GM12878 (cell line): ENCODE data around the gene SMG6. TPM values are rescaled to one million over a fixed set of nuclear protein-coding genes. Genes with fewer than 3 reads are reported as not detected.

Source experiments
- ATAC-seq: fragments of 200-7000 bp; cut with Tn5 transposase; 3 replicates; pipeline ENCODE4 v1.9.1; 2020; ENCODE audit warnings: mild to moderate bottlenecking, moderate library complexity
- BruUV-seq: library from RNA; stranded (reverse); fragments of 400-500 nt; replicated peaks from 2 replicates; lab custom pipeline; 2021; lab: Mats Ljungman, UMichigan
- CTCF ChIA-PET: fragments of 300-600 bp; sonication (Branson Sonifier 250); formaldehyde crosslinking; extraction: SDS; loops from one replicate; lab custom pipeline; 2021; ENCODE audit warnings: inconsistent platforms; lab: Yijun Ruan, JAX
- POLR2A ChIA-PET: fragments of 350-600 bp; formaldehyde crosslinking; extraction: SDS; loops from one replicate; lab custom pipeline; 2021; ENCODE audit warnings: inconsistent platforms; lab: Charles Lee
- RAD21 ChIA-PET: fragments of 300-600 bp; sonication (Branson Sonifier 250); formaldehyde crosslinking; loops from one replicate; lab custom pipeline; 2023; ENCODE audit warnings: antibody characterized with exemption; ENCODE audit not compliant: unreplicated experiment; lab: Charles Lee
- SMC1A ChIA-PET: fragments of 300-600 bp; sonication (Branson Sonifier 250); formaldehyde crosslinking; loops from one replicate; lab custom pipeline; 2023; ENCODE audit not compliant: unreplicated experiment, uncharacterized antibody; lab: Charles Lee
- DNase-seq: peaks from one replicate; pipeline ENCODE4 v3.0.0-alpha.2; 2011; ENCODE audit warnings: low read depth, low spot score
- FAIRE-seq: peaks from 3 replicates; lab custom pipeline; 2011; peaks lifted over from hg19 to GRCh38; lab: Jason Lieb, UNC
- H2AFZ ChIP-seq: 2 replicates; pipeline ENCODE4 v1.6.0; 2011; ENCODE audit warnings: low read depth, low read length, control low read depth; ENCODE audit not compliant: control insufficient read depth
- H3K27ac ChIP-seq: 2 replicates; pipeline ENCODE4 v1.5.1; 2011; ENCODE audit warnings: control low read depth; ENCODE audit not compliant: control insufficient read depth, insufficient read depth
- H3K27me3 ChIP-seq, 2 experiments: replicated peaks in 1 of 2; 2 replicates each; pipeline versions ENCODE4 v1.6.0 to v1.6.1; 2011; ENCODE audit warnings: low read length in 1 of 2; ENCODE audit not compliant: control insufficient read depth in 2 of 2, insufficient read depth in 2 of 2
- H3K36me3 ChIP-seq, 2 experiments: 2 replicates each; pipeline ENCODE4 v1.5.1; 2011; ENCODE audit warnings: low read length in 1 of 2; ENCODE audit not compliant: control insufficient read depth in 2 of 2, insufficient read depth in 2 of 2
- H3K4me1 ChIP-seq: 2 replicates; pipeline ENCODE4 v1.6.1; 2011; ENCODE audit warnings: mild to moderate bottlenecking, low read length, moderate library complexity, mixed read lengths; ENCODE audit not compliant: control insufficient read depth, insufficient read depth
- H3K4me2 ChIP-seq: 2 replicates; pipeline ENCODE4 v1.6.0; 2011; ENCODE audit warnings: control low read depth; ENCODE audit not compliant: control insufficient read depth, insufficient read depth
- H3K4me3 ChIP-seq: fragments of 200-600 bp; sonication (generic); 2 replicates; pipeline ENCODE4 v1.5.1; 2016
- H3K79me2 ChIP-seq: 2 replicates; pipeline ENCODE4 v1.6.0; 2011; ENCODE audit warnings: low read length; ENCODE audit not compliant: control insufficient read depth, insufficient read depth
- H3K9ac ChIP-seq: 2 replicates; pipeline ENCODE4 v1.8.0; 2011; ENCODE audit warnings: low read length, control low read depth, mixed read lengths; ENCODE audit not compliant: control insufficient read depth, insufficient read depth
- H3K9me3 ChIP-seq: replicated peaks from 3 replicates; pipeline ENCODE4 v1.5.1; 2011; ENCODE audit warnings: mild to moderate bottlenecking, low read length; ENCODE audit not compliant: control insufficient read depth, insufficient read depth
- H4K20me1 ChIP-seq: 2 replicates; pipeline ENCODE4 v1.6.0; 2011; ENCODE audit not compliant: control insufficient read depth, insufficient read depth
- ASH2L ChIP-seq: fragments of 300-600, 200-600 bp; sonication (generic); IDR thresholded peaks from 2 replicates; pipeline ENCODE4 v1.6.1; 2017; ENCODE audit warnings: low read depth, mild to moderate bottlenecking, borderline replicate concordance
- ATF3 ChIP-seq: IDR thresholded peaks from 2 replicates; pipeline ENCODE4 v1.6.1; 2011; ENCODE audit warnings: low read depth, mild to moderate bottlenecking, low read length, moderate library complexity, borderline replicate concordance; ENCODE audit errors: extremely low read depth
- CHD1 ChIP-seq: IDR thresholded peaks from 2 replicates; pipeline ENCODE4 v1.6.1; 2012; ENCODE audit warnings: low read depth, low read length, improper control_type of control experiment
- CREM ChIP-seq: IDR thresholded peaks from 2 replicates; pipeline ENCODE4 v1.6.1; 2014; ENCODE audit warnings: antibody characterized with exemption, low read depth
- EZH2 ChIP-seq: IDR thresholded peaks from 2 replicates; pipeline ENCODE4 v1.6.1; 2012; ENCODE audit warnings: low read depth, mild to moderate bottlenecking, control low read depth, inconsistent platforms, low read length, borderline replicate concordance; ENCODE audit not compliant: control insufficient read depth
- IKZF2 ChIP-seq, 2 experiments: fragments of 450-650 bp; IDR thresholded peaks; 2 replicates each; pipeline ENCODE4 v1.6.1; 2017; ENCODE audit warnings: mild to moderate bottlenecking in 2 of 2, moderate library complexity in 2 of 2
- IRF4 ChIP-seq: IDR thresholded peaks from 2 replicates; pipeline ENCODE4 v1.6.1; 2011; ENCODE audit warnings: low read depth, low read length
- JUNB ChIP-seq: IDR thresholded peaks from 2 replicates; pipeline ENCODE4 v1.6.1; 2016; ENCODE audit warnings: antibody characterized with exemption, mild to moderate bottlenecking
- KDM1A ChIP-seq: fragments of 200-600 bp; sonication (generic); IDR thresholded peaks from 2 replicates; pipeline ENCODE4 v1.6.1; 2016; ENCODE audit warnings: borderline replicate concordance
- MYC ChIP-seq: IDR thresholded peaks from 2 replicates; pipeline ENCODE4 v1.6.1; 2011; ENCODE audit warnings: mild to moderate bottlenecking, low read length, moderate library complexity, inconsistent platforms; ENCODE audit not compliant: insufficient read depth, insufficient replicate concordance, insufficient read length, severe bottlenecking
- NR2C2 ChIP-seq: IDR thresholded peaks from 2 replicates; pipeline ENCODE4 v1.6.1; 2011; ENCODE audit warnings: borderline replicate concordance, low read depth; ENCODE audit not compliant: control insufficient read depth, insufficient read length
- PAX5 ChIP-seq: IDR thresholded peaks from 2 replicates; pipeline ENCODE4 v1.6.1; 2011; ENCODE audit warnings: low read depth, low read length, borderline replicate concordance
- PAX8 ChIP-seq: fragments of 450-650 bp; IDR thresholded peaks from 2 replicates; pipeline ENCODE4 v1.6.1; 2017; ENCODE audit warnings: mild to moderate bottlenecking, moderate library complexity
- RCOR1 ChIP-seq: conservative IDR thresholded peaks from 2 replicates; pipeline ENCODE4 v1.6.1; 2012; ENCODE audit warnings: low read depth, low read length, improper control_type of control experiment
- RUNX3 ChIP-seq: IDR thresholded peaks from 2 replicates; pipeline ENCODE4 v1.6.1; 2012; ENCODE audit warnings: low read length, inconsistent platforms
- SRF ChIP-seq, 2 experiments: IDR thresholded peaks; 2 replicates each; pipeline ENCODE4 v1.6.1; 2011; ENCODE audit warnings: low read depth in 2 of 2, low read length in 2 of 2, mild to moderate bottlenecking in 1 of 2, moderate library complexity in 1 of 2
- ZNF622 ChIP-seq: fragments of 450-650 bp; IDR thresholded peaks from 2 replicates; pipeline ENCODE4 v1.6.1; 2017; ENCODE audit warnings: mild to moderate bottlenecking, inconsistent platforms
- WGBS: methylation state at CpG from one replicate; pipeline ENCODE4 v1.1.6; 2016; ENCODE audit warnings: low lambda C conversion rate; ENCODE audit not compliant: insufficient replicate concordance, insufficient coverage; ENCODE audit errors: missing lambda C conversion rate; 5-methylcytosine and 5-hydroxymethylcytosine counted together
- in situ Hi-C: fragments of 300-500 bp; cut with MboI; formaldehyde crosslinking; loops from 9 replicates; pipeline ENCODE4 v1.14.3; 2018; ENCODE audit warnings: mixed read lengths
- intact Hi-C: fragments of 100-400 bp; cut with micrococcal nuclease; formaldehyde crosslinking; loops from one replicate; pipeline ENCODE4 v1.14.2; 2022; ENCODE audit not compliant: unreplicated experiment
- polyA plus RNA-seq, 11 experiments: library from polyadenylated mRNA; depleted of rRNA in 4 of 11; unstranded in 6 of 11; stranded (reverse) in 5 of 11; fragments of >200 nt; fragmentation: Nextera tagmentation in 4 of 11; fragmentation: Illumina TruSeq in 1 of 11; extraction: Ambion mirVana in 4 of 11; extraction: Trizol in 1 of 11; gene quantifications; 1 replicate in 1 of 11; 2 replicates in 10 of 11; pipeline versions ENCODE4 v1.2.1 to v1.2.3, GENCODE V29; 2011 to 2016; ENCODE audit warnings: inconsistent platforms in 2 of 11, missing spikeins in 2 of 11, low read depth in 1 of 11
- total RNA-seq, 4 experiments: library from RNA; depleted of rRNA in 3 of 4; stranded (reverse); fragments of >200 nt in 3 of 4; fragmentation: Illumina TruSeq in 1 of 4; extraction: Trizol in 1 of 4; gene quantifications; 2 replicates each; pipeline versions ENCODE4 v1.2.1 to v1.2.3, GENCODE V29; 2013 to 2021

The SMG6 gene
- total and polyA plus RNA-seq, 10 of the 15 experiments (the other 5 are each of a cell fraction or from before 2014, with no cell fraction given) = 0.58 to 28.7 (median 15.7) TPM

GRCh38 chr17:2237521-2237921 lies 66.1 kb downstream of the SMG6 start:
- Histone ChIP-seq H4K20me1 (no peaks in the 10 kb centered on the region), H3K9ac (peak overlapping the region; percentile 91), H3K4me2 (peak overlapping the region; percentile 92), H3K79me2 (peaks cover 29% of the 10 kb centered on the region), H3K4me1 (peaks cover 53% of the 10 kb centered on the region), H2AFZ (no peak overlapping the region), H3K4me3 (0 out of 2 replicates have a peak overlapping the region, but pooled peaks have one; percentile 45), H3K27ac (peak overlapping the region; percentile 99), H3K9me3 (no peaks in the 10 kb centered on the region), H3K36me3 (peaks cover 7 to 18% of the 10 kb centered on the region in 2 experiments; a peak in 3 of 4 replicates), H3K27me3 (no peaks in the 10 kb centered on the region)
- 90% methylated on average over 5 of the region's 5 CpGs for WGBS
- in situ Hi-C loops = no loop called here
- no TSS peak for BruUV-seq
- SMC1A ChIA-PET = interaction anchor here (0.7 to 3.7 kb wide), 16 partner anchors 9 to 183 kb away, joined by 3 to 70 read pairs (median 3); partner anchors contain the start of gene HIC1
- intact Hi-C loops = no loop called here
- RAD21 ChIA-PET = interaction anchor here (0.7 to 4.7 kb wide), 15 partner anchors 10 to 182 kb away, joined by 3 to 50 read pairs (median 4); partner anchors contain the start of gene HIC1
- DNase-seq = no peak
- CTCF ChIA-PET = interaction anchor here (0.7 to 3.6 kb wide), 13 partner anchors 10 to 184 kb away, joined by 3 to 22 read pairs (median 4); partner anchors contain the start of gene HIC1
- POLR2A ChIA-PET = interaction anchor here (0.8 to 2.8 kb wide), 6 partner anchors 14 to 101 kb away, joined by 3 to 22 read pairs (median 4); no protein-coding TSS in a partner anchor
- ATAC-seq = no peak
- no peak for FAIRE-seq
- TF ChIP-seq CHD1 = no peak

GRCh38 chr17:2235792-2236366 lies 67.7 kb downstream of the SMG6 start:
- intact Hi-C loops = no loop called here
- no peak for TF ChIP-seq KDM1A
- TF ChIP-seq SRF (IDR thresholded peaks at IDR 0.05; ENCODE audit: low read depth in 2 of 2, low read length in 2 of 2) = no peak
- no peak for TF ChIP-seq MYC
- no peak for TF ChIP-seq RCOR1
- TF ChIP-seq RUNX3 = peak; percentile 77
- TF ChIP-seq PAX8 = no peak
- no peak for TF ChIP-seq NR2C2
- peak; percentile 64 for TF ChIP-seq JUNB
- TF ChIP-seq PAX5 = no peak
- TF ChIP-seq ZNF622 = no peak
- no peak for TF ChIP-seq IRF4
- no peak for TF ChIP-seq CREM
- no peak for TF ChIP-seq EZH2
- TF ChIP-seq ATF3 = no peak
- TF ChIP-seq ASH2L = no peak
- TF ChIP-seq IKZF2 (IDR thresholded peaks at IDR 0.05) = no peak

More at GRCh38 chr17:2235792-2236366, 67.7 kb downstream of the SMG6 start:
- Histone ChIP-seq H3K27me3 (no peaks in the 10 kb centered on the region), H3K4me1 (peaks cover 55% of the 10 kb centered on the region), H3K9ac (peak overlapping the region; percentile 4; the same call in 1 of the 2 replicates), H3K36me3 (peaks cover 10 to 18% of the 10 kb centered on the region in 2 experiments; a peak in 3 of 4 replicates), H2AFZ (no peak overlapping the region), H4K20me1 (no peaks in the 10 kb centered on the region), H3K4me2 (peak overlapping the region; percentile 35; the same call in 1 of the 2 replicates), H3K4me3 (no peak overlapping the region), H3K27ac (peak overlapping the region; percentile 34), H3K79me2 (peaks cover 19% of the 10 kb centered on the region), H3K9me3 (no peaks in the 10 kb centered on the region)
- ChIA-PET POLR2A (interaction anchor here (0.7 to 1.5 kb wide), 7 partner anchors 9 to 181 kb away, joined by 3 to 7 read pairs (median 4); partner anchors contain the start of gene HIC1), RAD21 (interaction anchor here (0.6 to 4.7 kb wide), 7 partner anchors 9 to 327 kb away, joined by 3 to 50 read pairs (median 4); no protein-coding TSS in a partner anchor), SMC1A (interaction anchor here (1.2 to 3.7 kb wide), 9 partner anchors 10 to 180 kb away, joined by 3 to 70 read pairs (median 4); no protein-coding TSS in a partner anchor), CTCF (interaction anchor here (0.9 to 3.6 kb wide), 8 partner anchors 9 to 181 kb away, joined by 3 to 22 read pairs (median 4); partner anchors contain the start of gene HIC1)
- no TSS peak for BruUV-seq
- DNase-seq (no peak), FAIRE-seq (no peak), ATAC-seq (no peak)
- in situ Hi-C loops = no loop called here
- 51% methylated on average over 6 of the region's 6 CpGs for WGBS
